BLaER1 (cell line): ENCODE measurements around the gene DCAKD.

ENCODE experiments used
- H3K27ac ChIP-seq: shearing (Covaris generic); formaldehyde crosslinking; 2 replicates; pipeline ENCODE4 v1.8.1; 2022
- H3K27me3 ChIP-seq: shearing (Covaris generic); formaldehyde crosslinking; 2 replicates; pipeline ENCODE4 v1.8.1; 2022
- H3K36me3 ChIP-seq: shearing (Covaris generic); formaldehyde crosslinking; 2 replicates; pipeline ENCODE4 v1.8.1; 2022
- H3K4me1 ChIP-seq: shearing (Covaris generic); formaldehyde crosslinking; 2 replicates; pipeline ENCODE4 v1.8.1; 2022
- H3K4me2 ChIP-seq: shearing (Covaris generic); formaldehyde crosslinking; 2 replicates; pipeline ENCODE4 v1.8.1; 2022
- H3K4me3 ChIP-seq: shearing (Covaris generic); formaldehyde crosslinking; 2 replicates; pipeline ENCODE4 v1.8.1; 2022
- H3K9ac ChIP-seq: shearing (Covaris generic); formaldehyde crosslinking; 2 replicates; pipeline ENCODE4 v1.8.1; 2022
- H3K9me3 ChIP-seq: shearing (Covaris generic); formaldehyde crosslinking; 2 replicates; pipeline ENCODE4 v1.8.1; 2022
- H4K20me1 ChIP-seq: shearing (Covaris generic); formaldehyde crosslinking; 2 replicates; pipeline ENCODE4 v1.8.1; 2022
- Cebpa-rat ChIP-seq: shearing (Covaris generic); IDR thresholded peaks from 2 replicates; pipeline ENCODE4 v1.8.1; 2022

Gene DCAKD

GRCh38 chr17:45088741-45089140, 37.3 kb upstream of the DCAKD start:
- no peak overlapping the region for H3K9ac ChIP-seq
- no peaks in the 10 kb centered on the region for H3K9me3 ChIP-seq
- H3K4me1 ChIP-seq = no peaks in the 10 kb centered on the region
- H4K20me1 ChIP-seq = peaks cover 39% of the 10 kb centered on the region
- no peak overlapping the region for H3K27ac ChIP-seq
- TF ChIP-seq Cebpa-rat = no peak
- H3K4me2 ChIP-seq = no peak overlapping the region
- H3K36me3 ChIP-seq = peaks cover 98% of the 10 kb centered on the region
- H3K27me3 ChIP-seq = no peaks in the 10 kb centered on the region
- H3K4me3 ChIP-seq = no peak overlapping the region

- Histone ChIP-seq H3K27me3 (no peaks in the 10 kb centered on the region), H3K9ac (no peak overlapping the region), H3K4me1 (no peaks in the 10 kb centered on the region), H3K9me3 (no peaks in the 10 kb centered on the region), H3K4me2 (no peak overlapping the region), H3K36me3 (peaks cover 98% of the 10 kb centered on the region), H3K27ac (no peak overlapping the region), H3K4me3 (no peak overlapping the region), H4K20me1 (peaks cover 31% of the 10 kb centered on the region)
- TF ChIP-seq Cebpa-rat = no peak
Measured at GRCh38 chr17:45087978-45088377, 36.5 kb upstream of the DCAKD start.

- no peak overlapping the region for H3K27ac ChIP-seq
- H3K9ac ChIP-seq = no peak overlapping the region
Measured at GRCh38 chr17:45087504-45087975, 36.1 kb upstream of the DCAKD start.

GRCh38 chr17:45086865-45087503, 35.6 kb upstream of the DCAKD start:
- H3K4me1 ChIP-seq = no peaks in the 10 kb centered on the region
- no peak overlapping the region for H3K4me3 ChIP-seq
- no peak overlapping the region for H3K9ac ChIP-seq
- no peak overlapping the region for H3K27ac ChIP-seq
- H3K36me3 ChIP-seq = peaks cover 98% of the 10 kb centered on the region
- no peak overlapping the region for H3K4me2 ChIP-seq
- peaks cover 33% of the 10 kb centered on the region; the same call in 1 of the 2 replicates for H4K20me1 ChIP-seq
- TF ChIP-seq Cebpa-rat = no peak
- H3K9me3 ChIP-seq = no peaks in the 10 kb centered on the region
- H3K27me3 ChIP-seq = no peaks in the 10 kb centered on the region

More at GRCh38 chr17:45087504-45087975, 36.1 kb upstream of the DCAKD start:
- TF ChIP-seq Cebpa-rat = no peak
- no peaks in the 10 kb centered on the region for H3K27me3 ChIP-seq
- no peaks in the 10 kb centered on the region for H3K4me1 ChIP-seq
- peaks cover 27% of the 10 kb centered on the region; the same call in 1 of the 2 replicates for H4K20me1 ChIP-seq
- H3K36me3 ChIP-seq = peaks cover 98% of the 10 kb centered on the region
- H3K4me2 ChIP-seq = no peak overlapping the region
- no peak overlapping the region for H3K4me3 ChIP-seq
- H3K9me3 ChIP-seq = no peaks in the 10 kb centered on the region

DNA sequence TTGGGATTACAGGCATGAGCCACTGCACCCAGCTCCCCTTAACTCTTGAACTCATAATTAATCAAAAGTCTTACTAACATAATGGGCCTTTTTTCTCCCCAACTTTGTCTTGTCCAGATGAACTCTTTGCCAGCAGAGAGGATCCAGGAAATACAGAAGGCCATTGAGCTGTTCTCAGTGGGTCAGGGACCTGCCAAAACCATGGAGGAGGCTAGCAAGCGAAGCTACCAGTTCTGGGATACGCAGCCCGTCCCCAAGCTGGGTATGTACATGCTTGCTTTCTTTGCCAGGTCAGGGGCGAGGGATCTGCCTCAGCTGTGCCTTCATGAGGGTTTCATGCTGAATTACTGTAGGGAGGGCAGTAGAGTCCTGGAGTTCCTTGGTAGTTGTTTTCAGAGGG, 35.0 kb upstream of the DCAKD start:
- no peak for TF ChIP-seq Cebpa-rat
- Histone ChIP-seq H3K36me3 (peaks cover 98% of the 10 kb centered on the region), H3K27ac (no peak overlapping the region), H3K9me3 (no peaks in the 10 kb centered on the region), H3K4me1 (no peaks in the 10 kb centered on the region), H3K27me3 (no peaks in the 10 kb centered on the region), H3K4me2 (no peak overlapping the region), H3K4me3 (no peak overlapping the region), H3K9ac (no peak overlapping the region), H4K20me1 (peaks cover 39% of the 10 kb centered on the region)

GRCh38 chr17:45081047-45081703, 29.7 kb upstream of the DCAKD start:
- Histone ChIP-seq H3K27me3 (no peaks in the 10 kb centered on the region), H3K4me1 (peaks cover 21% of the 10 kb centered on the region), H3K4me3 (no peak overlapping the region), H3K9me3 (no peaks in the 10 kb centered on the region), H3K27ac (no peak overlapping the region), H3K9ac (no peak overlapping the region), H4K20me1 (peaks cover 63% of the 10 kb centered on the region), H3K4me2 (no peak overlapping the region), H3K36me3 (peaks cover 88% of the 10 kb centered on the region)
- no peak for TF ChIP-seq Cebpa-rat

DNA sequence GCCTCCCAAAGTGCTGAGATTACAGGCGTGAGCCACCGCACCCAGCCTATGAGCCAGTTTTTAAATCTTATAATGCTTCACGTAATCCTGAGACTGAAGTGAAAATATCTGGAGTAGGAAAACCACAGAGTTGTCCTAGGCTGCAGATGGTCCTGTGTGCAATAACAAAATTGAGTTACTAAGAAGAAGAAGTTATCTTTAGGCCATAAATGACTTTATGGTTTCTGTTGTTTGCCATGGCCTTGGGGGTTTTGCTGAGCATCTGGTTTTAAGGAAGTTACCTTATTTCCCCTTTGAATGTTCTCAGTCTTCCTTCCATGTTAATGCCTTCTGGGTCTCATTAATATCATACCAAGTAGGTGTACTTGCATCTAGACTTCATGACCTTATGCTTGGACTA, 26.2 kb upstream of the DCAKD start:
- Histone ChIP-seq H3K4me3 (no peak overlapping the region), H4K20me1 (peaks cover 96% of the 10 kb centered on the region), H3K27ac (peak overlapping the region; percentile 35; the same call in 1 of the 2 replicates), H3K4me1 (peaks cover 23% of the 10 kb centered on the region), H3K36me3 (peaks cover 89% of the 10 kb centered on the region), H3K4me2 (peak overlapping the region; percentile 50), H3K9ac (no peak overlapping the region), H3K9me3 (no peaks in the 10 kb centered on the region), H3K27me3 (no peaks in the 10 kb centered on the region)
- no peak for TF ChIP-seq Cebpa-rat

DNA sequence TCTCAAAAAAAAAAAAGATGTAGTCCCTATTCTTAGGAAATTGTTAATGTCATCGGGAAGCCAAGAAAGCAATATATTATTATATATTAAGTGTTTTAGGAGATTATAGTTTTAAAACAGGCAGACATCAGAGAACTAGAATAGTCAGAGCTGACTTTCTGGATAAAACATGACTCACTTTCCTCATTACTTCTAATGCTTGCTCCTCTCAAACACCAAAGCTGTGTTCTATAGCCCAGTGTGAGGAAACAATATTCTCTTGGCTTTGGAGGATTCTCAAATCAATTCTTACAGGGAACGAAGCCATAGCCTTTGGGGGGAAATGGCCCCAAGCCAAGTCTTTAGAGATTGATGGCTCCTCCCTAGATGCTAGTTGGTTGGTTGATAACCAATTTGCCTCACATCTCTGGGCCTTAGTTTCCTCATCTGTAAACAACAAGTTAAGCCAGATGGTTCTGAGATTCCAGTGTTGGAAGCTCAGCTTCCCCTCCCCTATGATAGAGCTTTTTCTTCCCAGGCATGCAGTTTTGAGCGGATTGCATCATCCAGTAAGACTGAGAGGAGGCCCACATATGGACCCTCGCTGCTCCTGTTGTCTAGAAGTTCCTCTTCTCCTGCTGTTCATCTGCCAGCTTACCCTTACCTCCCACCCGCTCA, 22.1 kb upstream of the DCAKD start:
- Histone ChIP-seq H3K9me3 (no peaks in the 10 kb centered on the region), H3K27me3 (no peaks in the 10 kb centered on the region), H3K27ac (no peak overlapping the region), H4K20me1 (peaks cover 95% of the 10 kb centered on the region), H3K9ac (no peak overlapping the region), H3K4me2 (no peak overlapping the region), H3K4me1 (peaks cover 23% of the 10 kb centered on the region), H3K4me3 (no peak overlapping the region), H3K36me3 (peaks cover 89% of the 10 kb centered on the region)
- TF ChIP-seq Cebpa-rat = 0 out of 2 replicates have a peak, but pooled peaks have one; percentile 9

- no peak for TF ChIP-seq Cebpa-rat
- Histone ChIP-seq H3K27ac (no peak overlapping the region), H3K4me3 (no peak overlapping the region), H3K4me2 (no peak overlapping the region), H3K27me3 (no peaks in the 10 kb centered on the region), H3K9ac (no peak overlapping the region), H3K4me1 (no peaks in the 10 kb centered on the region), H3K36me3 (peaks cover 96% of the 10 kb centered on the region), H3K9me3 (no peaks in the 10 kb centered on the region), H4K20me1 (peaks cover 95% of the 10 kb centered on the region)
Measured at GRCh38 chr17:45070809-45071208, 19.4 kb upstream of the DCAKD start.

DNA sequence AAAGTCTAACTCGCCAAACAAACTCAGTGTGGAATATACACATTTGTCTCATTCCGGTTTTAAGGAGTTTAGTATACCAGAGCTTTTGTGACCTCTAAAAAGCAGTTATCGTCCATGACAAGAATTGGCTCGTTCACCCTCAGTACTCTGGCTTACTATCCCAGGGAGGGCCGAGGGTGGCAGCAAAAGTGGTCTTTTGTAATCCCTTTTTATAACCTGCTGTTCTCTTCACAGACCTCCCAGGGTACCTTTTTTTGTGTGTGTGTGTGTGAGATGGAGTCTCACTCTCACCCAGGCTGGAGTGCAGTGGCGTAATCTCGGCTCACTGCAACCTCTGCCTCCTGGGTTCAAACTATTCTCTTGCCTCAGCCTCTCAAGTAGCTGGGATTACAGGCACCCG, 18.6 kb upstream of the DCAKD start:
- no peaks in the 10 kb centered on the region for H3K9me3 ChIP-seq
- H3K36me3 ChIP-seq = peaks cover 93% of the 10 kb centered on the region
- H4K20me1 ChIP-seq = peaks cover 96% of the 10 kb centered on the region
- no peaks in the 10 kb centered on the region for H3K27me3 ChIP-seq
- no peaks in the 10 kb centered on the region for H3K4me1 ChIP-seq
- H3K9ac ChIP-seq = no peak overlapping the region
- no peak overlapping the region for H3K4me3 ChIP-seq
- H3K27ac ChIP-seq = no peak overlapping the region
- H3K4me2 ChIP-seq = no peak overlapping the region
- no peak for TF ChIP-seq Cebpa-rat
